Measurements from ENCODE around the gene MOSPD2. TPM values are rescaled to one million over a fixed set of nuclear protein-coding genes. Genes with fewer than 3 reads are reported as not detected.

The MOSPD2 gene
- polyA plus RNA-seq, 1 donor (not counting 4 experiments of a cell fraction or from before 2014, with no cell fraction given) = 20.4 TPM

GRCh38 chrX:14903891-14904290 is 30.7 kb downstream of the MOSPD2 start:
- Histone ChIP-seq H3K4me2 (ENCODE audit: control insufficient read depth, extremely low read depth, insufficient read depth, low read depth, low read length) (no peak overlapping the region), H3K27me3 (ENCODE audit: control insufficient read depth, extremely low read depth, insufficient read depth, low read length) (no peaks in the 10 kb centered on the region), H4K20me1 (ENCODE audit: control insufficient read depth, extremely low read depth, insufficient read depth, low read length) (no peaks in the 10 kb centered on the region), H3K36me3 (ENCODE audit: control insufficient read depth in 2 of 2, extremely low read depth in 1 of 2, insufficient read depth in 2 of 2, low read length in 2 of 2) (no peaks in the 10 kb centered on the region), H3K27ac (ENCODE audit: control insufficient read depth, insufficient read depth, low read length) (no peak overlapping the region), H3K9me3 (ENCODE audit: control insufficient read depth, low read depth, low read length) (peaks cover 4% of the 10 kb centered on the region), H3K9ac (ENCODE audit: control insufficient read depth, extremely low read depth, insufficient read depth, low read length) (no peak overlapping the region), H3K79me2 (ENCODE audit: control insufficient read depth, insufficient read depth, low read length) (no peaks in the 10 kb centered on the region), H3K4me1 (ENCODE audit: control insufficient read depth, extremely low read depth, insufficient read depth, low read length) (no peaks in the 10 kb centered on the region), H2AFZ (ENCODE audit: control insufficient read depth, low read length) (no peak overlapping the region), H3K9me1 (ENCODE audit: control insufficient read depth, extremely low read depth, insufficient read depth, low read length) (no peaks in the 10 kb centered on the region), H3K4me3 (ENCODE audit: control insufficient read depth in 2 of 3, extremely low read depth in 1 of 3, insufficient read depth in 2 of 3, low read depth in 1 of 3, low read length in 3 of 3) (no peak overlapping the region)
- dilution Hi-C loops (cut with MboI; ENCODE audit: extremely low pct_ligation_motif_present, low sequenced_read_pairs) = no loop called here
- no peak for DNase-seq (ENCODE audit: low read depth, low spot score)
- FAIRE-seq = no peak
- TF ChIP-seq CTCF (optimal IDR thresholded peaks at IDR 0.05 in 1 of 3, IDR thresholded peaks at IDR 0.05 in 1 of 3, conservative IDR thresholded peaks at IDR 0.05 in 1 of 3; ENCODE audit: extremely low read depth in 1 of 3, insufficient read depth in 2 of 3, low read length in 3 of 3) (no peak), EZH2 (IDR thresholded peaks at IDR 0.05; ENCODE audit: low read length) (no peak)

- Histone ChIP-seq H3K9me3 (ENCODE audit: control insufficient read depth, low read depth, low read length) (no peaks in the 10 kb centered on the region), H2AFZ (ENCODE audit: control insufficient read depth, low read length) (no peak overlapping the region), H3K27ac (ENCODE audit: control insufficient read depth, insufficient read depth, low read length) (no peak overlapping the region), H3K4me2 (ENCODE audit: control insufficient read depth, extremely low read depth, insufficient read depth, low read depth, low read length) (no peak overlapping the region), H3K9ac (ENCODE audit: control insufficient read depth, extremely low read depth, insufficient read depth, low read length) (no peak overlapping the region), H3K9me1 (ENCODE audit: control insufficient read depth, extremely low read depth, insufficient read depth, low read length) (no peaks in the 10 kb centered on the region), H3K79me2 (ENCODE audit: control insufficient read depth, insufficient read depth, low read length) (no peaks in the 10 kb centered on the region), H3K4me3 (ENCODE audit: control insufficient read depth in 2 of 3, extremely low read depth in 1 of 3, insufficient read depth in 2 of 3, low read depth in 1 of 3, low read length in 3 of 3) (no peak overlapping the region), H3K27me3 (ENCODE audit: control insufficient read depth, extremely low read depth, insufficient read depth, low read length) (no peaks in the 10 kb centered on the region), H3K36me3 (ENCODE audit: control insufficient read depth in 2 of 2, extremely low read depth in 1 of 2, insufficient read depth in 2 of 2, low read length in 2 of 2) (peaks cover 3 to 6% of the 10 kb centered on the region in 2 experiments), H4K20me1 (ENCODE audit: control insufficient read depth, extremely low read depth, insufficient read depth, low read length) (no peaks in the 10 kb centered on the region), H3K4me1 (ENCODE audit: control insufficient read depth, extremely low read depth, insufficient read depth, low read length) (no peaks in the 10 kb centered on the region)
- TF ChIP-seq CTCF (optimal IDR thresholded peaks at IDR 0.05 in 1 of 3, IDR thresholded peaks at IDR 0.05 in 1 of 3, conservative IDR thresholded peaks at IDR 0.05 in 1 of 3; ENCODE audit: extremely low read depth in 1 of 3, insufficient read depth in 2 of 3, low read length in 3 of 3) = no peak
- TF ChIP-seq EZH2 (IDR thresholded peaks at IDR 0.05; ENCODE audit: low read length) = no peak
- dilution Hi-C loops (cut with MboI; ENCODE audit: extremely low pct_ligation_motif_present, low sequenced_read_pairs) = no loop called here
- DNase-seq (ENCODE audit: low read depth, low spot score) (no peak), FAIRE-seq (no peak)
Observed at GRCh38 chrX:14913241-14913640, 40.0 kb downstream of the MOSPD2 start.
